ENCODE results near the gene PKM.
A peak's percentile ranks its signal among the peaks of the same experiment; 100 is the strongest.

The PKM gene

GRCh38 chr15:72155003-72155621, 75.9 kb downstream of the PKM start:
- peak; percentile 88 for DNase-seq

GRCh38 chr15:72154316-72154715, 76.7 kb downstream of the PKM start:
- no peak for DNase-seq

GRCh38 chr15:72153269-72154000, 77.6 kb downstream of the PKM start:
- peak; percentile 19 for DNase-seq
